ENCODE measurements around the gene BCL6. TPM values are rescaled to one million over a fixed set of nuclear protein-coding genes. Genes with fewer than 3 reads are reported as not detected.

The BCL6 gene
- total and polyA plus RNA-seq, 2 donors (not counting 1 experiment from before 2014, with no cell fraction given), result 21.2 to 48.2 TPM

DNA sequence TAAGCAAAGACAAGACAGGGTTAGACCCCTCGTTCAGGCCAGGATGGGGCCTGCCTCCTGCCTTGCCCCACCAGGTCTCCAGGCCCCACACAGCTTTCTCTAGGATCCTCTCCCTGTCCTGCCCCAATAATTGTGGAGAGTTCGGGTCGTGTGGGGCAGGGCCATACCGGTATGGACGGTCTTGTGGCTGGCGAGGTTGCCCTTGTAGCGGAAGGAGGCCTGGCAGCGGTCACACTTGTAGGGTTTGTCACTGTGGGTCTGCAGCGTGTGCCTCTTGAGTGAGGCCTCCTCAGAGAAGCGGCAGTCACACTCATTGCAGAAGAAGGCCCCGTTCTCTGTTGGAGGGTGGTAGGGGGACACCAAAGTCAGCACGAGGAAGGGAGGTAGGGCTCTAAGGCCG is 18.7 kb downstream of the BCL6 start:
- ChIA-PET CTCF (interaction anchor here (1.0 to 2.0 kb wide), 4 partner anchors 9 to 1229 kb away, joined by 3 to 5 read pairs (median 4); no protein-coding TSS in a partner anchor), POLR2A (no interaction called here)
- Histone ChIP-seq H3K4me2 (replicated peaks; ENCODE audit: low read depth, low read length, poor library complexity, severe bottlenecking) (no peak overlapping the region), H3K36me3 (replicated peaks in 1 of 2; ENCODE audit: control extremely low read depth in 1 of 2, control insufficient read depth in 1 of 2, extremely low read depth in 1 of 2, insufficient read depth in 2 of 2, low read length in 1 of 2) (peaks cover 9 to 92% of the 10 kb centered on the region in 2 experiments), H3K27me3 (replicated peaks in 1 of 4; ENCODE audit: control extremely low read depth in 1 of 4, control insufficient read depth in 3 of 4, insufficient read depth in 4 of 4, low read length in 3 of 4) (no peaks in the 10 kb centered on the region), H4K20me1 (ENCODE audit: control insufficient read depth, insufficient read depth, low read length, poor library complexity, severe bottlenecking) (peaks cover 9% of the 10 kb centered on the region), H2AFZ (ENCODE audit: insufficient read depth, low read depth, low read length, poor library complexity, severe bottlenecking) (no peak overlapping the region), H3K9ac (ENCODE audit: low read length) (no peak overlapping the region), H3K4me1 (ENCODE audit: control insufficient read depth in 2 of 2, insufficient read depth in 2 of 2, low read length in 2 of 2) (no peaks in the 10 kb centered on the region), H3K27ac (ENCODE audit: low read length in 2 of 2) (no peak overlapping the region), H3K9me3 (ENCODE audit: control extremely low read depth in 1 of 3, control insufficient read depth in 2 of 3, insufficient read depth in 1 of 3, low read length in 2 of 3) (no peaks in the 10 kb centered on the region), H3K79me2 (ENCODE audit: control insufficient read depth, insufficient read depth, low read length) (no peaks in the 10 kb centered on the region), H3K4me3 (ENCODE audit: control extremely low read depth in 1 of 5, extremely low read depth in 1 of 5, insufficient read depth in 1 of 5, low read depth in 2 of 5, low read length in 4 of 5) (no peak overlapping the region)
- no peak overlapping the region for H3K4me3 Mint-ChIP-seq
- no peak for ATAC-seq (ENCODE audit: low read depth)
- H3K27me3 Mint-ChIP-seq, result no peaks in the 10 kb centered on the region
- TF ChIP-seq, protein P1, sequence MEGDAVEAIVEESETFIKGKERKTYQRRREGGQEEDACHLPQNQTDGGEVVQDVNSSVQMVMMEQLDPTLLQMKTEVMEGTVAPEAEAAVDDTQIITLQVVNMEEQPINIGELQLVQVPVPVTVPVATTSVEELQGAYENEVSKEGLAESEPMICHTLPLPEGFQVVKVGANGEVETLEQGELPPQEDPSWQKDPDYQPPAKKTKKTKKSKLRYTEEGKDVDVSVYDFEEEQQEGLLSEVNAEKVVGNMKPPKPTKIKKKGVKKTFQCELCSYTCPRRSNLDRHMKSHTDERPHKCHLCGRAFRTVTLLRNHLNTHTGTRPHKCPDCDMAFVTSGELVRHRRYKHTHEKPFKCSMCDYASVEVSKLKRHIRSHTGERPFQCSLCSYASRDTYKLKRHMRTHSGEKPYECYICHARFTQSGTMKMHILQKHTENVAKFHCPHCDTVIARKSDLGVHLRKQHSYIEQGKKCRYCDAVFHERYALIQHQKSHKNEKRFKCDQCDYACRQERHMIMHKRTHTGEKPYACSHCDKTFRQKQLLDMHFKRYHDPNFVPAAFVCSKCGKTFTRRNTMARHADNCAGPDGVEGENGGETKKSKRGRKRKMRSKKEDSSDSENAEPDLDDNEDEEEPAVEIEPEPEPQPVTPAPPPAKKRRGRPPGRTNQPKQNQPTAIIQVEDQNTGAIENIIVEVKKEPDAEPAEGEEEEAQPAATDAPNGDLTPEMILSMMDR (IDR thresholded peaks at IDR 0.05), result no peak
- TF ChIP-seq EZH2 (IDR thresholded peaks at IDR 0.05; ENCODE audit: borderline replicate concordance, insufficient read depth, low read depth, low read length, poor library complexity, severe bottlenecking), result no peak
- no peak for DNase-seq
- WGBS (ENCODE audit: insufficient coverage), result 97% methylated on average over 12 of the region's 13 CpGs
- no peak overlapping the region for H3K27ac Mint-ChIP-seq
- no peaks in the 10 kb centered on the region for H3K4me1 Mint-ChIP-seq
- H3K9me3 Mint-ChIP-seq (ENCODE audit: insufficient read depth), result no peaks in the 10 kb centered on the region
- intact Hi-C loops (cut with micrococcal nuclease), result no loop called here

DNA sequence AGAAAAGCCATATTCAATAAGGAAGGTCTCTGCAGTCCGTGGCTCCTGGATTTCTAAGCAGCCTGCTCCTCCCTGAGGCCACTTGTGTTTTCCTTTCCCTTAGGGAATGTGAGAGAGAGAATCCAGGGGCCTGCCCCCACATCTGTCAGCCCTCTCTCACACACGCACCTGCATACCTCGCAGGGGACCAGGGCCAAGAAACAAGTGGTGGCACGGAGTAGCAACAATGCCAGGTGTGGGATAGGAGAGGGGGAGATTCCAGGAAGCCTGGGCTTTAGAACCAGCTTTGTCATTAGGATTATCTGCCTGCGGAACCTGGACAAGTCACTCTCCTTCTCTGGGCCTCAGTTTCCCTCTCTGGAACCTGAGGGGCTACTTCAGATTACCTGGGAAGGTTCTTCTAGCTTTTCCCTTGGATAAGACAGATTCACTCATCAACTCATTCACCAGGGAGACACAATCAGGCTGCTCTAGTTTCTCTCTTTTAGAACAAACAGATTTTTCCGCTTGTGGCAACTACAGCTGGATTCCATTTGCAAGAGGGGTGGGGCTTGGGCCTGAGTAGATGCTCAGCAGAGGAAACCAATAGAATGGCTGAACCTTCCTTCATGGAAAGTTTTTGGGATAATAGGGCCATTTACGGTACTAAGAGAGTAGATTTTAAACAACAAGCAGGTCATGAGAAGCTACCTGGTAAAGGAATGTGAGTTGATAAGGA is 19.5 kb downstream of the BCL6 start:
- no peaks in the 10 kb centered on the region for H3K4me1 ChIP-seq (ENCODE audit: control insufficient read depth in 2 of 2, insufficient read depth in 2 of 2, low read length in 2 of 2)
- H3K9me3 ChIP-seq (ENCODE audit: control extremely low read depth in 1 of 3, control insufficient read depth in 2 of 3, insufficient read depth in 1 of 3, low read length in 2 of 3), result no peaks in the 10 kb centered on the region
- ATAC-seq (ENCODE audit: low read depth), result no peak
- Mint-ChIP-seq H3K9me3 (ENCODE audit: insufficient read depth) (no peaks in the 10 kb centered on the region), H3K27me3 (no peaks in the 10 kb centered on the region), H3K27ac (no peak overlapping the region), H3K4me1 (no peaks in the 10 kb centered on the region), H3K4me3 (no peak overlapping the region)
- no peaks in the 10 kb centered on the region for H3K27me3 ChIP-seq (replicated peaks in 1 of 4; ENCODE audit: control extremely low read depth in 1 of 4, control insufficient read depth in 3 of 4, insufficient read depth in 4 of 4, low read length in 3 of 4)
- H3K36me3 ChIP-seq (replicated peaks in 1 of 2; ENCODE audit: control extremely low read depth in 1 of 2, control insufficient read depth in 1 of 2, extremely low read depth in 1 of 2, insufficient read depth in 2 of 2, low read length in 1 of 2), result peaks cover 8 to 92% of the 10 kb centered on the region in 2 experiments
- H2AFZ ChIP-seq (ENCODE audit: insufficient read depth, low read depth, low read length, poor library complexity, severe bottlenecking), result no peak overlapping the region
- no peaks in the 10 kb centered on the region for H3K79me2 ChIP-seq (ENCODE audit: control insufficient read depth, insufficient read depth, low read length)
- H3K27ac ChIP-seq (ENCODE audit: low read length in 2 of 2), result no peak overlapping the region
- TF ChIP-seq EZH2 (IDR thresholded peaks at IDR 0.05; ENCODE audit: borderline replicate concordance, insufficient read depth, low read depth, low read length, poor library complexity, severe bottlenecking), result no peak
- TF ChIP-seq, protein P1 (IDR thresholded peaks at IDR 0.05), result no peak
- intact Hi-C loops (cut with micrococcal nuclease), result no loop called here
- no peak overlapping the region for H3K4me3 ChIP-seq (ENCODE audit: control extremely low read depth in 1 of 5, extremely low read depth in 1 of 5, insufficient read depth in 1 of 5, low read depth in 2 of 5, low read length in 4 of 5)
- ChIA-PET CTCF (interaction anchor here (1.3 to 2.0 kb wide), 2 partner anchors 14 to 612 kb away, joined by 3 to 5 read pairs; no protein-coding TSS in a partner anchor), POLR2A (no interaction called here)
- H3K4me2 ChIP-seq (replicated peaks; ENCODE audit: low read depth, low read length, poor library complexity, severe bottlenecking), result no peak overlapping the region
- no peak for DNase-seq
- H3K9ac ChIP-seq (ENCODE audit: low read length), result no peak overlapping the region
- 100% methylated on average over 1 of the region's 7 CpGs for WGBS (ENCODE audit: insufficient coverage)
- peaks cover 9% of the 10 kb centered on the region for H4K20me1 ChIP-seq (ENCODE audit: control insufficient read depth, insufficient read depth, low read length, poor library complexity, severe bottlenecking)
